T-helper 17 cell (primary cell): Measurements from ENCODE around the gene LIPM. TPM values are rescaled to one million over a fixed set of nuclear protein-coding genes. Genes with fewer than 3 reads are reported as not detected.

Experiments
- ATAC-seq: fragments of 150-1000 bp; cut with Tn5 transposase; 2 replicates; pipeline ENCODE4 v1.10.0; 2021; ENCODE audit warnings: mild to moderate bottlenecking, moderate library complexity
- DNase-seq, 3 donors: peaks; one replicate each; pipeline versions ENCODE4 v3.0.0 to v3.0.0-alpha.2; 2020 to 2021
- H3K9me3 ChIP-seq: one replicate; pipeline ENCODE4 v1.7.0; 2013; ENCODE audit warnings: low read length, mild to moderate bottlenecking; ENCODE audit not compliant: control insufficient read depth, poor library complexity, severe bottlenecking
- H3K27ac Mint-ChIP-seq: one replicate; pipeline ENCODE4 v1.8.0; 2022; ENCODE audit warnings: mild to moderate bottlenecking, moderate library complexity, mixed read lengths
- H3K27me3 Mint-ChIP-seq: one replicate; pipeline ENCODE4 v1.8.0; 2022; ENCODE audit warnings: mixed read lengths
- H3K36me3 Mint-ChIP-seq: one replicate; pipeline ENCODE4 v1.8.0; 2022; ENCODE audit warnings: low read depth, mixed read lengths
- H3K4me1 Mint-ChIP-seq: one replicate; pipeline ENCODE4 v1.8.0; 2022; ENCODE audit warnings: mild to moderate bottlenecking, mixed read lengths
- H3K4me3 Mint-ChIP-seq: one replicate; pipeline ENCODE4 v1.8.0; 2022; ENCODE audit warnings: mild to moderate bottlenecking, moderate library complexity, mixed read lengths
- total RNA-seq, 4 donors: library from RNA in 2 of 4; stranded (reverse) in 2 of 4; gene quantifications; one replicate each; pipeline ENCODE4 v1.2.3 and lab custom pipeline; 2022 to 2026

Gene LIPM
- total RNA-seq, 2 donors from 2014 or later = not detected

GRCh38 chr10:88854684-88855083, 52.2 kb downstream of the LIPM start:
- DNase-seq (no peak), ATAC-seq (no peak)
- Mint-ChIP-seq H3K4me1 (peaks cover 6% of the 10 kb centered on the region), H3K27ac (no peak overlapping the region), H3K27me3 (peaks cover 16% of the 10 kb centered on the region), H3K36me3 (peaks cover 2% of the 10 kb centered on the region), H3K4me3 (no peak overlapping the region)
- H3K9me3 ChIP-seq = no peaks in the 10 kb centered on the region

DNA sequence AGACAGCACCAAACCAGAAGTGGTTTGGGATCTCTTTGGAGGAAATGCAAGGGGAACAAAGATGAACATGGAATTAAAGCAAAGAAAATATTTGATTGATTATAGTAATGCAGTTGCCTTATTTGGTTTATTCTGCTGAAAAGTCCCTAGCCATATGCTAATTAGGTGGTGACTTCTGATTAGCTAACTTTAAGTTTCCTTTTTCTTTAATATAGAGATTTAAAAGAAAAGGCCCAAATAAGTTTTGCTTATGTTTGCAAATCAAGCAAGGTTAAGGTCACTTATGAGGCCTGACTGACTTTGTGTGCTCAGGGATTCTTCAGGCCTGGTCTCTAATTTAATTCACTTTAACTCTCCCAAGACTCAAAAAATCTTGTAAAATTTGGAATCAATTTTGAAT, 55.3 kb downstream of the LIPM start:
- no peak for DNase-seq
- Mint-ChIP-seq H3K4me1 (peaks cover 6% of the 10 kb centered on the region), H3K4me3 (no peak overlapping the region), H3K36me3 (peaks cover 2% of the 10 kb centered on the region), H3K27ac (no peak overlapping the region), H3K27me3 (peaks cover 26% of the 10 kb centered on the region)
- no peaks in the 10 kb centered on the region for H3K9me3 ChIP-seq
- no peak for ATAC-seq

DNA sequence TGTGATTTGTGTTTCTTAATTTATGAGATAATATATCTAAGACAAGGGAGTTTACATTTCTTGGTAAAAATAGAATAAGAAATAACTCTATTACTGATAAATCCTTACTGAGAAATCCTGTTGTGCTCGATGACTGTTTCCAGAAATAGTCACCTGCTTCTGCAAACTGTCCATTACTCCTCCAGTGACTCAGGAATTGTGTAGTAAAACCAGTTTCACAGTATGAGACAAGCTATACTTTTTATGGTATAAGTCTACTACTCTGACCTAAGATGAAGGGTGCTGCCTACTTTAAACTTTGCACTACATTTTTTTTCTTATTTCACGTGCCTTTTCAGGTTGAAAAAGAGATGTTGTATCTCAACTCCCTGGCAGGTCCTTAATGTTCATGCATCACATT, 56.0 kb downstream of the LIPM start:
- DNase-seq (no peak), ATAC-seq (no peak)
- no peak overlapping the region for H3K4me3 Mint-ChIP-seq
- peaks cover 32% of the 10 kb centered on the region for H3K27me3 Mint-ChIP-seq
- H3K36me3 Mint-ChIP-seq = peaks cover 2% of the 10 kb centered on the region
- no peak overlapping the region for H3K27ac Mint-ChIP-seq
- H3K4me1 Mint-ChIP-seq = peaks cover 6% of the 10 kb centered on the region
- H3K9me3 ChIP-seq = no peaks in the 10 kb centered on the region

GRCh38 chr10:88861036-88861435, 58.5 kb downstream of the LIPM start:
- DNase-seq = no peak
- no peak overlapping the region for H3K27ac Mint-ChIP-seq
- H3K36me3 Mint-ChIP-seq = peaks cover 2% of the 10 kb centered on the region

DNA sequence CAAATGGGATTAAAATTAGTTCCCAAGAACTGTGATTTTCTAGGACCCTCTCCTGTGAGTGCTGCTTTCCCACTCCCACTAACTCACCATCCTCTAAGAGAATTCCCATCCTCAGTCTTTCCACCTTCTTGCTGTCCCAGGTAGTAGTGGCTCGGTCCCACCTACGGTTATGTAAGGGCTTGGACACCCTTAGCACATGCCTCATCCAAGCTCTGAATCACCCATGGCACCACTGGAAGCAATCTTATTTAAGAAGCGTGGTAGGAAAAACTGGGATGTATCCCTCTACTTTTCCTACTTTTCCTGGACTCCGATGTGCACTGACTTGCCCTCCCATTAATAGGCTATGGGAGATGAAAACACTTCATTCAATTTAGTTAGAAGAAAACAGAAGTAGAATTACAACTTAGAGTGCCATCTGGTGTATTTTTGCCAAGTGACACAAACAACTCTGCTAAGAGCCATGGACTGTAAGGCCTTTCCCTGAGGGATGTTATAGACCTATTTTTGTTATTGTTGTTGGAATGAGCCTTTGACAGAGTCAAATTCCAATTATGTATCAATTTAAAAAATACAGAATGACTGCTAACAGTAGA, 62.8 kb downstream of the LIPM start:
- Mint-ChIP-seq H3K4me3 (no peak overlapping the region), H3K36me3 (no peaks in the 10 kb centered on the region), H3K27me3 (peaks cover 21% of the 10 kb centered on the region), H3K27ac (no peak overlapping the region), H3K4me1 (no peaks in the 10 kb centered on the region)
- no peaks in the 10 kb centered on the region for H3K9me3 ChIP-seq
- ATAC-seq (no peak), DNase-seq (no peak)

More at GRCh38 chr10:88861036-88861435, 58.5 kb downstream of the LIPM start:
- Mint-ChIP-seq H3K4me3 (no peak overlapping the region), H3K27me3 (peaks cover 27% of the 10 kb centered on the region), H3K4me1 (peaks cover 3% of the 10 kb centered on the region)
- H3K9me3 ChIP-seq = no peaks in the 10 kb centered on the region
- no peak for ATAC-seq

DNA sequence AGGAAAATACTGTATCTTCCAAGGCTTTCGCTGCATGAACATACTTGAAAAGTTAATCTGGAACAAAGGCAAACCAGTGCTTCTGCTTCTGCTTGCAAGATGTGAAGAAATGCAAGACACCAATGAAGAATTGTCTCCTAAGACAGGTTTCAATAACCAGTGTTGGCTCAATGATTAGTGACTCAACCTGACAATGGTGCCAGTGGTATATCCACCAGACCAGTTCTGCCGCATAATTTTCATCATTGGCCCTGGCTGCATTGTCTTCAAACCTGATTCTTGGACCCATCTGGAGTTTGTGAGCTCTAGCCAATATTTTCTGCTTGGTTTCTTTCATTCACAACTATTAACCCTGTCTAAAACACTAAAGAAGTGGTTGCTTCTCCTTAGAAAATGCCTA, 63.9 kb downstream of the LIPM start:
- Mint-ChIP-seq H3K4me1 (no peaks in the 10 kb centered on the region), H3K4me3 (no peak overlapping the region), H3K27me3 (peaks cover 16% of the 10 kb centered on the region), H3K27ac (no peak overlapping the region), H3K36me3 (peaks cover 2% of the 10 kb centered on the region)
- ATAC-seq = no peak
- DNase-seq = no peak
- no peaks in the 10 kb centered on the region for H3K9me3 ChIP-seq

- no peak overlapping the region for H3K4me3 Mint-ChIP-seq
- H3K9me3 ChIP-seq = no peaks in the 10 kb centered on the region
- no peak for ATAC-seq
Measured at GRCh38 chr10:88870089-88870488, 67.6 kb downstream of the LIPM start.

More at GRCh38 chr10:88870089-88870488, 67.6 kb downstream of the LIPM start:
- H3K27ac Mint-ChIP-seq = no peak overlapping the region
- H3K27me3 Mint-ChIP-seq = no peaks in the 10 kb centered on the region
- peaks cover 2% of the 10 kb centered on the region for H3K36me3 Mint-ChIP-seq
- H3K4me1 Mint-ChIP-seq = no peaks in the 10 kb centered on the region
- no peak for DNase-seq

Other genes starting within 250 kb of the LIPM start
- gene RNLS, start 219.4 kb upstream of the LIPM start, total RNA-seq = 1 to 10 TPM; 1.8 to 4.6 TPM
- gene LIPJ, start 216.0 kb upstream of the LIPM start, total RNA-seq = not detected
- not detected for gene LIPF, start 138.3 kb upstream of the LIPM start, total RNA-seq
- gene LIPK, start 96.5 kb upstream of the LIPM start, total RNA-seq = not detected
- under 1 TPM in 1 of 2 donors, not detected in 1; 0.80 TPM for gene LIPN, start 42.7 kb upstream of the LIPM start, total RNA-seq
- gene ANKRD22, start 49.1 kb downstream of the LIPM start, total RNA-seq = not detected
- 10 to 100 TPM; 20.7 to 32.3 TPM for gene STAMBPL1, start 77.5 kb downstream of the LIPM start, total RNA-seq
- gene ACTA2, start 150.0 kb downstream of the LIPM start, total RNA-seq = 1 to 10 TPM; 3.8 to 4.6 TPM
- gene FAS, start 188.1 kb downstream of the LIPM start, total RNA-seq = 10 to 100 TPM; 80.0 to 82.8 TPM